GM18951 (cell line): ENCODE results near the gene DMRTB1.
"Not testable (repeated sequence)": the region's sequence is repeated elsewhere in the genome, so short reads cannot be mapped to it uniquely, and the experiment has no call there.

Source experiments
- POLR2A ChIP-seq: IDR thresholded peaks from 4 replicates; pipeline ENCODE4 v1.6.1; 2011; ENCODE audit warnings: mild to moderate bottlenecking; ENCODE audit not compliant: insufficient read length, insufficient read depth; ENCODE audit errors: extremely low read depth
- in situ Hi-C: fragments of 300-500 bp; cut with MboI; formaldehyde crosslinking; loops from one replicate; pipeline ENCODE4 v1.12.0; 2022; ENCODE audit warnings: low sequenced_read_pairs, mixed read lengths, inconsistent platforms; ENCODE audit not compliant: unreplicated experiment

DMRTB1 gene

DNA sequence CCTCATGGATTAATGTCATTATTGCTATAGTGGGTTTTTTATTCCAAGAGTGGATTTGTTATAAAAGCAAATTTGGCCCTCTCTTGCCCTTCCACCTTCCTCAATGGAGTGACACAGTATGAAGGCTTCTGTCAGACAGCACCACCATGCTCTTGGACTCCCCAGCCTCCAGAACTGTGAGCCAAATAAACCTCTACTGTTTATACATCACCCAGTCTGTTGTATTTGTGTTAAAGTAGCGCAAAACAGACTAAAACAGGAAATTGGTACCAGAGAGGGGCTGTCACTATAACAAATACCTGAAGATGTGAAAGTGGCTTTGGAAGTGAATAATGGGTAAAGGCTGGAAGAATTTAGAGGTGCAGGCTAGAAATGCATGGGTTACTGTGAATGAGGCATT lies 38.0 kb upstream of the DMRTB1 start:
- in situ Hi-C loops = no loop called here

DNA sequence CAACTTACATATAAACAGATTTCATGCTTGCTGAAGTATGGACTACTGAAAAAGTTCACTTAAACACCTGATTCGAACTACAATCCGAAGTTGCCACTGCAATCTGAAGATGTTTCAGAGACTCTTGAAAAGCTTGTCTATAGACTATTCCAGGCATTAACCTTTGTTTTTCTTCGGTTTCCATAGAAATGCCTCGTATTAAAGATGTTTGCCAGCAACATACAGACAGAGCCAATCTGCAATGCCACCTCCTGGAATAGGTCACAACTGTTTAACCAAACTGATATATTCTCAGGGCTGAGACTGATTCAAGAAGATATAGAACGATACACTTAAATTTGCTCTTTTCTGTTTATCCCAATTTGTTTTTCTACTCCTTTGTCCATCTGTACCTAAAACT lies 28.9 kb upstream of the DMRTB1 start:
- in situ Hi-C loops = no loop called here
- TF ChIP-seq POLR2A = no peak

More for the DNA sequence above, 38.0 kb upstream of the DMRTB1 start:
- no peak for TF ChIP-seq POLR2A

DNA sequence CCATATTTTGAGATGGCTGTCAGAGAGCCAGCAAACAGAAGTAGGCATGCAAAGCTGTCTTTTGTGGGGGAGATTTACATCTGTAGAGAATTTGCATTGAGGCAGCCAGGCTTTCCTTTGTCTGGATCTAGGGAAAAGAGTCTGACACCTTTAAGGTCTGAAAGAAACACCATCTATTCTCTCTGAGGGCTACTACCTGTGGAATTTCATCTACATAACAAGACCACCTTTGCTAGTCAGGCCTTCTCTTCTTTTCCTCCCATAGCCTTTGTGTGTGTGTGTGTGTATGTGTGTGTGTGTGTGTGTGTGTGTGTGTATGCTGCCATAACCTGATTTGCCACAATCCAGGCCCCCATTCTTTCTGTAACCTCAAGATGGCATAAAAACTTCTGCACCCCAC lies 28.4 kb upstream of the DMRTB1 start:
- TF ChIP-seq POLR2A = no peak
- in situ Hi-C loops = no loop called here

DNA sequence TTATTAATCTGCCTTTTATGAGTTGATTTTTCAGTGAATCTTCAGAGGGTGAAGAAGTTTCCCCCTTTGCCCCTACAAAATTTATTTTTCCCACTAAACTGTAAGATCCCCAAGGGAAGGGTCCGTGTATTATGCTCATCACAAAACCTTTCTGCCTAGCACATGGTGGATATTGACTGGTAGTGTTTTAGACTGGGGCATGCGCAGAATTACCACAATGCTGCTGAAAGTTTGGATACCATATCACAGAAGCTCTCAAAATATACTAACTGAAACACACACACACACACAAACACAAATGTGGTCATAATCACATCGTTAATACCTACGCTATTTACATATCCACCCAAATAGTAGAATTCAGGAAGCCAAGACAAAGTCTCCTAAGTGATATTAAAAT lies 28.0 kb upstream of the DMRTB1 start:
- TF ChIP-seq POLR2A = no peak
- in situ Hi-C loops = no loop called here

DNA sequence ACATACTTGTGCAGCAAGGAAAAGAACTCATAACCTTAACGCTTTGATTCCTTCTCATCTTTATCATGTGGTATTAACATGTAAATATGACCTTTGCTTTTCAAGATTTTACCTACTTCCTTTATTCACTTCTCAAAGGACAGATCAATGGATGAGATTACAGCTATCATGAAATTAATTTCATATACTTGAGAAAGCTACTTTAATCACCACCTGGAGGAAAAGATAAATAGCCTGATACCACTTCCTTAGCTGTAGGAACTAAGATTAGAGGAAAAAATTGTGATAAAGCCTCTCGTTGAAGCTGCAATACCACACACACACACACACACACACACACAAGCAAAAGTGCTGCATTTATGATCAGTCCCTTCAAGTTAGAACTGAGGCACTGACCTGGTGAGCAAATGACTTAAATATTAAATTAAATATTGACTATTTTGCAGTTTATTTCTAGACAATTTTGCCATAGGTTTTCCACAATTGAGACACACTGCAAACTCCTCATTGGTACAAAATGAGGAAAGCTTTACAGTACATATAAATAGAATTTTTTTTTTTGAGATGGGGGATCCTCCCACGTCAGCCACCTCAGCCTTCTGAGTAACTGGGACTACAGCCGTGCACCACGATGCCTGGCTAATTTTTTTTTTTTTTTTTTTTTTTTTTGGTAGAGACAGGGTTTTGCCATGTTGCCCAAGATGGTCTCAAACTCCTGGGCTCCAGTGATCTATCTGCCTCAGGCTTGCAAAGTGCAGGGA lies 27.2 kb upstream of the DMRTB1 start:
- no peak for TF ChIP-seq POLR2A
- in situ Hi-C loops = no loop called here

- in situ Hi-C loops = no loop called here
- TF ChIP-seq POLR2A = no peak
Measured at GRCh38 chr1:53432611-53433010, 26.6 kb upstream of the DMRTB1 start.

DNA sequence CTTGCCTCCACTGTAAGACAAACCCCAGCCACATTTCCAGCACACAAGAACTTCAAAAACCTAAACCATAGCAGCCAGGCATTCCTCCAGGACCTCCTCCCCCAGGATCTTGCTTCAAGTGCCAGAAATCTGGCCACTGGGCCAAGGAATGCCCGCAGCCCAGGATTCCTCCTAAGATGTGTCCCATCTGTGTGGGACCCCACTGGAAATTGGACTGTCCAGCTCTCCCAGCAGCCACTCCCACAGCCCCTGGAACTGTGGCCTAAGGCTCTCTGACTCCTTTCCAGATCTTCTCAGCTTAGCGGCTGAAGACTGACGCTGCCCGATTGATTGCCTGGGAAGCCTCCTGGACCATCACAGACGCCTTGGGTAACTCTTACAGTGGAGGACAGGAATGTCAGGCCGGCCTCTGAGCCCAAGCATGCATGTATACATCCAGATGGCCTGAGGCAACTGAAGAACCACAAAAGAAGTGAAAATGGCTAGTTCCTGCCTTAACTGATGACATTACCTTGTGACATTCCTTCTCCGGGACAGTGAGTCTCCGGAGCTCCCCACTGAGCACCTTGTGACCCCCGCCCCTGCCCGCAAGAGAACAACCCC lies 24.7 kb upstream of the DMRTB1 start:
- in situ Hi-C loops = not testable (repeated sequence)

DNA sequence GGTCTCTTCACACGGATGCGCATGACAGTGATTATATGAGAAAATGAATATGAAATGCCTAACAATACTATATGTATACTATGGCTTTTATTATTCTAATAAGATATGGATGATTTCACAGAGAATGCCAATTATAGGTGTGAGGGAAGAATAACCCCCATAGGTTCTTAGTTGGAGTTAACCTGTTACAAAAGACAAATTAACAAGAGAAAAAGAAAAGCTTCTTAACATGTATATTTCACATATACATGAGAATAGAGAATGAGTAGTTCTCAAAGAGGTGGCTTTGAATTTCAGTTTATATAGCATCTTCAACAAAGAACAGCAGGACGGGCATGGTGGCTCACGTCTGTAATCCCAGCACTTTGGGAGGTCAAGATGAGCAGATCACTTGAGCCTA lies 24.0 kb upstream of the DMRTB1 start:
- no peak for TF ChIP-seq POLR2A
- in situ Hi-C loops = no loop called here

DNA sequence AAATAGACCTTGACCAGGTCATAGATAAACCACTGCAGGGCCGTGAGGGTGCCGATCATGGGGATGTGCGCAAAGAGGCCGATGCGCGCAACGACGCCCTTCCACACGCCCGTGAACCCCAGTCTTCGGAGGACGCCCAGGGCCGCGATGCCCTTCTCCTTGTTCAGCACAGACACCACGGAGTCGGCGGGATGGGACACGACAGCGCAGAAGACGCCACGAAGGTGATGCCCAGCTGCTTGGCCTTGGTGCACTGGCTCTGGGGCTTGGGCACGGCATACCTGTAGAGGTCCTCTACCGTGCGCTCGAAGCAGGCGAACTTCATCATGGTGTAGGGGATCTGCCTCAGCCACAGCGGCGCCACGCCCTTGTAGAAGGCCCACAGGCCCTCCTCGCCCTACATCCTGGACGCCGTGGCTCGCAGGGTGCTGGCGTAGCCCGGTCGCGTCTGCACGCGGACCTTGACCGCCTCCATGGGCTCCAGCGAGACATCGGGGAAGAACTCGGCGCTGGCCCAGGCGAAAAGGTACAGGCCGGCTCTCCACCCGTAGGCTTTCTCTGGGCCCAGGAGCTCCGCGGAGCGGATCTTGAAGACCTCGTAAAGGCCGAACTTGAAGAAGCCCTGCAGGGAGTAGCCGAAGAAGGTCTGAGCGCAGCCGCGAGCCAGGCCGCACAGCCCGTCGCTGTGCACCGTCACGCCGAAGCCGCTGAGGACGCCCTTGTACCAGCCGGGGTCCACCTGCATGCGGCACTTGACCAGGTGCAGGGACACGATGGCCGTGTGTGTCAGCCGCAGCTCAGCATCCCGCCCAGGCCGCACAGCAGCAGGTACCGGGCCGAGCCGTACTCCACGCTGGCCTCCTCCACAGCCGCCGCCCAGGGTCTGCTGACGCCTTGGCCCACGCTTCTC lies 20.5 kb upstream of the DMRTB1 start:
- in situ Hi-C loops = no loop called here
- TF ChIP-seq POLR2A = no peak

DNA sequence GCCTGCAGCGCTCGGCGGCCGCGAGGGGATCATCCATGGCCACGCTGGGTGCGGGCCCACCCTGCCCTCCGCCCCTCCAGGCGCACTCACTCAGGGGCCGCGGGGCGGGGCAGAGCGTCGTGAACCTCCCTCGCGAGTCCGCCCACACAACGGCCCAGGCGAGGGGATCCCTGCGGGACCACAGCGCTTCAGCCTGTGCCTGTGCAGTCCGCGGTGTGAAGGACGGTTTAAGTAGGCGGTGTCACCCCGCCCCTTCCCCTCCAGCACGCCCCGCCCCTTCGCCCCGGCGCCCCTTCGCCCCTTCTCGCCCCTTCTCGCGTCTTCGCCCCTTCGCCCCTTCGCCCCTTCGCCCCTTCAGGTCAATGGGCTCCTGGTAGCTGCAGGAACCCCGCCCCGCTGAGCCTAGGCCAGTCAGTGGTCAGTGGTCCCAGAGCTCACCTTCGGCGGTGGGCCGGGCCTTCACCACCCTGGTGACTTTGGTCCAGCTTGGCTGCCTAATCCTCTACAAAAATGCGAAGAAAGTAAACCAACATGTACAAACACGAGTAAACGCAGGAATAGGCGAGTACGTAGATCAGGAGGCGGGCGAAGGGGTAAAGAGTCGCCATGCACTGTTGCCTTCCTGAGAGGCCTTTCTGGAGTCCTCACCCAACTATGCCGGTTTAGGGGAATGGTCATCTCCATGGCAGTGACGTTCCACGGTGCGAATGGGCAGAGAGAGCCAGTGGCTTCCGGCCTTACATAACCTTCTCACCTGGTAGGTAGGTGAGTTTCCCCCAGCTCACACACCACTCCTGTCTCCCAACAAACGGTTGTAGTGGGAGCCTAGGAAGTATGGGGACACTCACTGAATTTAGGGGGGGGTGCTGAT lies 19.6 kb upstream of the DMRTB1 start:
- in situ Hi-C loops = no loop called here
- TF ChIP-seq POLR2A = no peak

GRCh38 chr1:53440633-53441032 lies 18.6 kb upstream of the DMRTB1 start:
- in situ Hi-C loops = no loop called here
- TF ChIP-seq POLR2A = no peak

DNA sequence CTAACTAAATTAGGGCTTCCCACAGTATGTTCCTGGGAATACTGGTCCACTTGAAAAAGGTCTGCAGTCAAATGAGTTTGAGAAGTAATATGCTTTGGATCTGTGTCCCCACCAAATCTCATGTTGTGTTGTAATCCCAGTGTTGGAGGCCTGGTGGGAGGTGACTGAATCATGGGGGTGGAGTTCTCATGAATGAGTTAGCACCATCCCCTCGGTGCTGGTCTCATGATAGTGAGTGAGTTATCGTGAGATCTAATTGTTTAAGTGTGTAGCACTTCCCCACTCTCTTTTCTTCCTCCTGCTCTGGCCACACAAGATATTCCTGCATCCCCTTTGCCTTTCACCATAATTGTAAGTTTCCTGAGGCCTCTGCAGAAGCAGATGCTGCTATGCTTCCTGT lies 16.9 kb upstream of the DMRTB1 start:
- in situ Hi-C loops = no loop called here
- no peak for TF ChIP-seq POLR2A

GRCh38 chr1:53446051-53446450 lies 13.1 kb upstream of the DMRTB1 start:
- no peak for TF ChIP-seq POLR2A
- in situ Hi-C loops = no loop called here
